ENCODE measurements around the gene MRPL33. TPM values are rescaled to one million over a fixed set of nuclear protein-coding genes. Genes with fewer than 3 reads are reported as not detected.

MRPL33 gene
- total RNA-seq, 1 experiment from 2014 or later = 86.3 TPM

GRCh38 chr2:27736890-27737204 lies 34.7 kb upstream of the MRPL33 start:
- ChIA-PET CTCF (no interaction called here), POLR2A (ENCODE audit: unreplicated experiment) (interaction anchor here (0.6 kb wide), 1 partner anchor 16 kb away, joined by 3 read pairs; no protein-coding TSS in a partner anchor)
- Histone ChIP-seq H3K36me3 (ENCODE audit: low read depth) (no peaks in the 10 kb centered on the region), H3K4me2 (peak overlapping the region; percentile 99; the same call in 1 of the 2 replicates), H4K20me1 (ENCODE audit: insufficient read depth) (no peaks in the 10 kb centered on the region), H3K9me2 (ENCODE audit: insufficient read depth) (no peaks in the 10 kb centered on the region), H3K27ac (peak overlapping the region; percentile 75), H3F3A (ENCODE audit: insufficient read depth, low read depth) (peaks cover 53% of the 10 kb centered on the region), H3K4me3 (no peak overlapping the region), H3K9me3 (ENCODE audit: insufficient read depth, low read depth) (no peaks in the 10 kb centered on the region), H2AFZ (no peak overlapping the region), H3K79me2 (ENCODE audit: low read depth) (0 out of 2 replicates have a peak, but pooled peaks cover 3% of the 10 kb centered on the region), H3K4me1 (replicated peaks; ENCODE audit: insufficient read depth) (peaks cover 56% of the 10 kb centered on the region), H3K27me3 (ENCODE audit: insufficient read depth, low read depth) (no peaks in the 10 kb centered on the region)
- DNase-seq = no peak
- TF ChIP-seq, protein P1, sequence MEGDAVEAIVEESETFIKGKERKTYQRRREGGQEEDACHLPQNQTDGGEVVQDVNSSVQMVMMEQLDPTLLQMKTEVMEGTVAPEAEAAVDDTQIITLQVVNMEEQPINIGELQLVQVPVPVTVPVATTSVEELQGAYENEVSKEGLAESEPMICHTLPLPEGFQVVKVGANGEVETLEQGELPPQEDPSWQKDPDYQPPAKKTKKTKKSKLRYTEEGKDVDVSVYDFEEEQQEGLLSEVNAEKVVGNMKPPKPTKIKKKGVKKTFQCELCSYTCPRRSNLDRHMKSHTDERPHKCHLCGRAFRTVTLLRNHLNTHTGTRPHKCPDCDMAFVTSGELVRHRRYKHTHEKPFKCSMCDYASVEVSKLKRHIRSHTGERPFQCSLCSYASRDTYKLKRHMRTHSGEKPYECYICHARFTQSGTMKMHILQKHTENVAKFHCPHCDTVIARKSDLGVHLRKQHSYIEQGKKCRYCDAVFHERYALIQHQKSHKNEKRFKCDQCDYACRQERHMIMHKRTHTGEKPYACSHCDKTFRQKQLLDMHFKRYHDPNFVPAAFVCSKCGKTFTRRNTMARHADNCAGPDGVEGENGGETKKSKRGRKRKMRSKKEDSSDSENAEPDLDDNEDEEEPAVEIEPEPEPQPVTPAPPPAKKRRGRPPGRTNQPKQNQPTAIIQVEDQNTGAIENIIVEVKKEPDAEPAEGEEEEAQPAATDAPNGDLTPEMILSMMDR (conservative IDR thresholded peaks at IDR 0.05) = no peak
- TF ChIP-seq EZH2 (IDR thresholded peaks at IDR 0.05; ENCODE audit: low read depth) = no peak
- intact Hi-C loops (cut with micrococcal nuclease; ENCODE audit: unreplicated experiment) = no loop called here
- BruUV-seq (replicated peaks) = no TSS peak

DNA sequence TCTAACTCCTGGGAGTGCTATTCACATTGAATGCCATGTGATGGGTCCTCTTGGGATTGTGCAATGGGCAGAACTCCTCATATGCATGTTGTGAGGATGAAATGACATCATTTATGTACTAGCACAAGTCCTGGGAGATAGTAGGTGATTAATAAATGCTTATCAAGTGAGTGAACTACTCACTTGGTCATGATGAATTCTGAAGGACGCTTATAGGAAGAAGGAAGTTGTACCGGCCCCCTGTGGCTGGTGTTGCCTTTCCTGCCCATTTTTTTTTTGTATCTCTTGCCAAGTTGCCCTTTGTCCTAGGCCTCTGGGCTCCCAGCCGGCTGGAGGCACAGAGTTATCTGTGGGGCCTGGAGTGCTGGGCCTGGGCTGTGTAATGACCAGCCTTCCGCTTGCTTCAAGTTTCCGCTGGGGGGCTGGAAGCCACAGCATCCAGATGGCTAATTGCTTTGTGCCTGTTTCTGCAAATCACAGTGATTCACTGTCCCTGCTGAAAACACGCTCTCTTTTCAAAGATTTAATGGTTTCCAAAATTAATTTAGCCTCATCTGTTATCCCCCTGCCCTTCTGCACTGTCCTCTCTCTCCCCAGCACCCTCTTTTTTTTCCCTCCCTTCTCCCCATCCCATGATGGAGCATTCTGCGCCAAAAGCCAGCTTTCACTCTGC lies 33.7 kb upstream of the MRPL33 start:
- Histone ChIP-seq H3K9me2 (ENCODE audit: insufficient read depth) (no peaks in the 10 kb centered on the region), H2AFZ (no peak overlapping the region), H3K27ac (peak overlapping the region; percentile 75), H3K79me2 (ENCODE audit: low read depth) (0 out of 2 replicates have a peak, but pooled peaks cover 3% of the 10 kb centered on the region), H3K9me3 (ENCODE audit: insufficient read depth, low read depth) (no peaks in the 10 kb centered on the region), H3F3A (ENCODE audit: insufficient read depth, low read depth) (peaks cover 59% of the 10 kb centered on the region), H4K20me1 (ENCODE audit: insufficient read depth) (no peaks in the 10 kb centered on the region), H3K27me3 (ENCODE audit: insufficient read depth, low read depth) (no peaks in the 10 kb centered on the region), H3K4me2 (peak overlapping the region; percentile 99), H3K4me3 (no peak overlapping the region), H3K36me3 (ENCODE audit: low read depth) (no peaks in the 10 kb centered on the region), H3K4me1 (replicated peaks; ENCODE audit: insufficient read depth) (peaks cover 56% of the 10 kb centered on the region)
- intact Hi-C loops (cut with micrococcal nuclease; ENCODE audit: unreplicated experiment) = no loop called here
- CTCF ChIA-PET = no interaction called here
- TF ChIP-seq, protein P1 (conservative IDR thresholded peaks at IDR 0.05) = no peak
- TF ChIP-seq EZH2 (IDR thresholded peaks at IDR 0.05; ENCODE audit: low read depth) = no peak
- no TSS peak for BruUV-seq (replicated peaks)
- POLR2A ChIA-PET (ENCODE audit: unreplicated experiment) = interaction anchor here (0.6 kb wide), 1 partner anchor 810 kb away, joined by 5 read pairs; no protein-coding TSS in a partner anchor
- DNase-seq = peak in 1 of 2 experiments; percentile 94

GRCh38 chr2:27738349-27739057 lies 33.0 kb upstream of the MRPL33 start:
- peak overlapping the region; percentile 99 for H3K4me2 ChIP-seq
- H3K27me3 ChIP-seq (ENCODE audit: insufficient read depth, low read depth) = no peaks in the 10 kb centered on the region
- no peaks in the 10 kb centered on the region for H3K9me2 ChIP-seq (ENCODE audit: insufficient read depth)
- H3K27ac ChIP-seq = peak overlapping the region; percentile 75
- intact Hi-C loops (cut with micrococcal nuclease; ENCODE audit: unreplicated experiment) = no loop called here
- CTCF ChIA-PET = no interaction called here
- TF ChIP-seq, protein P1 (conservative IDR thresholded peaks at IDR 0.05) = no peak
- TF ChIP-seq EZH2 (IDR thresholded peaks at IDR 0.05; ENCODE audit: low read depth) = no peak
- no peak overlapping the region for H3K4me3 ChIP-seq
- peak in 1 of 2 experiments; percentile 61 for DNase-seq
- POLR2A ChIA-PET (ENCODE audit: unreplicated experiment) = no interaction called here
- BruUV-seq (replicated peaks) = no TSS peak
- H2AFZ ChIP-seq = no peak overlapping the region
- H3K79me2 ChIP-seq (ENCODE audit: low read depth) = 0 out of 2 replicates have a peak, but pooled peaks cover 3% of the 10 kb centered on the region
- no peaks in the 10 kb centered on the region for H3K9me3 ChIP-seq (ENCODE audit: insufficient read depth, low read depth)
- no peaks in the 10 kb centered on the region for H4K20me1 ChIP-seq (ENCODE audit: insufficient read depth)
- H3F3A ChIP-seq (ENCODE audit: insufficient read depth, low read depth) = peaks cover 59% of the 10 kb centered on the region
- H3K36me3 ChIP-seq (ENCODE audit: low read depth) = no peaks in the 10 kb centered on the region
- peaks cover 56% of the 10 kb centered on the region for H3K4me1 ChIP-seq (replicated peaks; ENCODE audit: insufficient read depth)
